ENCODE data around the gene EVPL. TPM values are rescaled to one million over a fixed set of nuclear protein-coding genes. Genes with fewer than 3 reads are reported as not detected.
A peak's percentile ranks its signal among the peaks of the same experiment; 100 is the strongest.

Gene EVPL
- total and polyA plus RNA-seq, 2 of the 13 experiments (the other 11 are each of a cell fraction or from before 2014, with no cell fraction given): 2.1 to 8.2 TPM

GRCh38 chr17:75959051-75959838 is 67.9 kb downstream of the EVPL start (continued):
- TF ChIP-seq FOXO4 (CRISPR knock-in tag; conservative IDR thresholded peaks at IDR 0.05) (no peak), FOXA3 (CRISPR knock-in tag; IDR thresholded peaks at IDR 0.05) (peak; percentile 49), ZNF709 (CRISPR knock-in tag; IDR thresholded peaks at IDR 0.05) (no peak), GRHL1 (CRISPR knock-in tag; conservative IDR thresholded peaks at IDR 0.05) (no peak), PITX1 (CRISPR knock-in tag; IDR thresholded peaks at IDR 0.05) (peak; percentile 81), ZNF546 (CRISPR knock-in tag; conservative IDR thresholded peaks at IDR 0.05) (no peak), RBAK (CRISPR knock-in tag; IDR thresholded peaks at IDR 0.05) (no peak), HNF4G (IDR thresholded peaks at IDR 0.05; ENCODE audit: borderline replicate concordance, low read depth, low read length) (peak; percentile 20; the same call in 1 of the 2 replicates), HNF4G (CRISPR knock-in tag; IDR thresholded peaks at IDR 0.05; ENCODE audit: borderline replicate concordance, low read depth) (no peak), ZFP90 (CRISPR knock-in tag; IDR thresholded peaks at IDR 0.05; ENCODE audit: borderline replicate concordance) (no peak), ZNF672 (CRISPR knock-in tag; IDR thresholded peaks at IDR 0.05) (no peak), ZNF331 (CRISPR knock-in tag; IDR thresholded peaks at IDR 0.05) (no peak), ZNF12 (CRISPR knock-in tag; IDR thresholded peaks at IDR 0.05) (no peak), ZUFSP (CRISPR knock-in tag; IDR thresholded peaks at IDR 0.05; ENCODE audit: borderline replicate concordance) (no peak), REST (IDR thresholded peaks at IDR 0.05; ENCODE audit: borderline replicate concordance in 1 of 2, low read depth in 1 of 2, low read length in 2 of 2) (no peak)

Measured in HepG2 (cell line).